HepG2 (cell line): ENCODE measurements around the gene KAZN. TPM values are rescaled to one million over a fixed set of nuclear protein-coding genes. Genes with fewer than 3 reads are reported as not detected.

ENCODE experiments used
- ATF7-NPFF ChIP-seq: sonication (generic); formaldehyde crosslinking; IDR thresholded peaks from 2 replicates; pipeline ENCODE4 v1.8.1; 2023; ENCODE audit warnings: mild to moderate bottlenecking, low read depth, missing genetic modification reagents, moderate library complexity
- CBX2 ChIP-seq, 2 experiments: fragments of 200-600 bp in 1 of 2; sonication (generic); formaldehyde crosslinking in 1 of 2; IDR thresholded peaks; 2 replicates each; pipeline versions ENCODE4 v1.7.0 to v1.8.1; 2018 to 2022; ENCODE audit warnings: low read depth in 2 of 2, low read length in 1 of 2, mild to moderate bottlenecking in 1 of 2, missing genetic modification reagents in 1 of 2
- NRL ChIP-seq: sonication (generic); formaldehyde crosslinking; IDR thresholded peaks from 2 replicates; pipeline ENCODE4 v1.5.0; 2020; ENCODE audit warnings: missing genetic modification reagents, mild to moderate bottlenecking, moderate library complexity, borderline replicate concordance
- POGZ ChIP-seq: sonication (generic); formaldehyde crosslinking; IDR thresholded peaks from 2 replicates; pipeline ENCODE4 v1.4.0; 2020; ENCODE audit warnings: mild to moderate bottlenecking, missing genetic modification reagents
- RAD21 ChIP-seq: fragments of 450-650 bp; formaldehyde crosslinking; IDR thresholded peaks from 2 replicates; pipeline ENCODE4 v1.5.0; 2020; ENCODE audit warnings: mild to moderate bottlenecking
- REXO4 ChIP-seq: sonication (generic); formaldehyde crosslinking; IDR thresholded peaks from 2 replicates; pipeline ENCODE4 v1.8.0; 2022; ENCODE audit warnings: missing genetic modification reagents, mild to moderate bottlenecking, borderline replicate concordance
- RFXANK ChIP-seq: IDR thresholded peaks from 2 replicates; pipeline ENCODE4 v1.6.1; 2016
- SALL1 ChIP-seq: sonication (generic); formaldehyde crosslinking; IDR thresholded peaks from 2 replicates; pipeline ENCODE4 v1.8.0; 2022; ENCODE audit warnings: mild to moderate bottlenecking, missing genetic modification reagents
- SOX13 ChIP-seq, 3 experiments: fragments of 450-650 bp in 1 of 3; sonication (generic) in 1 of 3; formaldehyde crosslinking in 1 of 3; IDR thresholded peaks in 2 of 3; conservative IDR thresholded peaks in 1 of 3; 2 replicates each; pipeline versions ENCODE4 v1.5.0 to v1.6.1; 2016 to 2020; ENCODE audit warnings: antibody characterized with exemption in 1 of 3, mild to moderate bottlenecking in 1 of 3, missing compliant biosample characterization in 1 of 3, missing genetic modification reagents in 1 of 3, moderate library complexity in 1 of 3
- SRY ChIP-seq: sonication (generic); formaldehyde crosslinking; IDR thresholded peaks from 2 replicates; pipeline ENCODE4 v1.8.0; 2022; ENCODE audit warnings: mild to moderate bottlenecking, missing genetic modification reagents
- TCF7 ChIP-seq: sonication (generic); IDR thresholded peaks from 2 replicates; pipeline ENCODE4 v1.6.1; 2016; ENCODE audit warnings: antibody characterized with exemption, low read depth
- THYN1 ChIP-seq: sonication (generic); formaldehyde crosslinking; IDR thresholded peaks from 2 replicates; pipeline ENCODE4 v1.8.1; 2023; ENCODE audit warnings: low read depth, mild to moderate bottlenecking, moderate library complexity, missing genetic modification reagents, borderline replicate concordance
- XRCC5 ChIP-seq: fragments of 200-400 bp; formaldehyde crosslinking; optimal IDR thresholded peaks from 2 replicates; pipeline ENCODE3; 2017; ENCODE audit warnings: mild to moderate bottlenecking, low read length
- ZBTB21 ChIP-seq: sonication (generic); formaldehyde crosslinking; IDR thresholded peaks from 2 replicates; pipeline ENCODE4 v1.4.0; 2020; ENCODE audit warnings: missing genetic modification reagents
- ZC3H4 ChIP-seq: sonication (generic); formaldehyde crosslinking; IDR thresholded peaks from 2 replicates; pipeline ENCODE4 v1.4.0; 2020; ENCODE audit warnings: missing genetic modification reagents, borderline replicate concordance
- ZFP41 ChIP-seq: sonication (generic); formaldehyde crosslinking; IDR thresholded peaks from 2 replicates; pipeline ENCODE4 v1.4.0; 2020; ENCODE audit warnings: mild to moderate bottlenecking, missing genetic modification reagents, borderline replicate concordance
- ZKSCAN5 ChIP-seq: sonication (generic); formaldehyde crosslinking; IDR thresholded peaks from 2 replicates; pipeline ENCODE4 v1.5.1; 2020; ENCODE audit warnings: mild to moderate bottlenecking, missing genetic modification reagents
- ZKSCAN8 ChIP-seq: IDR thresholded peaks from 2 replicates; pipeline ENCODE4 v1.6.1; 2016; ENCODE audit warnings: borderline replicate concordance, missing genetic modification reagents, missing compliant biosample characterization
- ZNF563 ChIP-seq: sonication (generic); formaldehyde crosslinking; IDR thresholded peaks from 2 replicates; pipeline ENCODE4 v1.8.0; 2022; ENCODE audit warnings: mild to moderate bottlenecking, moderate library complexity, missing genetic modification reagents
- ZNF580 ChIP-seq: IDR thresholded peaks from 2 replicates; pipeline ENCODE4 v1.6.1; 2016; ENCODE audit warnings: low read depth, borderline replicate concordance
- ZNF761 ChIP-seq: sonication (generic); formaldehyde crosslinking; conservative IDR thresholded peaks from 2 replicates; pipeline ENCODE4 v1.4.0; 2020; ENCODE audit warnings: mild to moderate bottlenecking, missing genetic modification reagents
- ZSCAN12 ChIP-seq: sonication (generic); formaldehyde crosslinking; IDR thresholded peaks from 2 replicates; pipeline ENCODE4 v1.9.0; 2021; ENCODE audit warnings: mild to moderate bottlenecking, missing genetic modification reagents
- polyA plus RNA-seq, 8 experiments: library from polyadenylated mRNA; depleted of rRNA in 3 of 8; stranded (reverse) in 7 of 8; unstranded in 1 of 8; fragments of >200 nt; fragmentation: Illumina TruSeq in 4 of 8; extraction: Trizol in 4 of 8; gene quantifications; 2 replicates each; pipeline versions ENCODE4 v1.2.1 to v1.2.3, GENCODE V29; 2011 to 2016; ENCODE audit warnings: low read depth in 4 of 8, missing spikeins in 1 of 8, mixed read lengths in 1 of 8; ENCODE audit not compliant: insufficient read depth in 1 of 8
- total RNA-seq, 5 experiments: library from RNA; depleted of rRNA; stranded (reverse); fragments of >200 nt; fragmentation: Illumina TruSeq; extraction: Trizol; gene quantifications; 2 replicates each; pipeline ENCODE4 v1.2.3, GENCODE V29; 2016; ENCODE audit warnings: low read depth in 1 of 5
- TF ChIP-seq, protein P1 (sequence below): IDR thresholded peaks from 2 replicates; pipeline ENCODE4 v1.6.1; 2016; ENCODE audit warnings: mild to moderate bottlenecking, missing biosample characterization, missing genetic modification reagents
- TF ChIP-seq, protein P2 (sequence below): sonication (generic); formaldehyde crosslinking; IDR thresholded peaks from 2 replicates; pipeline ENCODE4 v1.4.0; 2020; ENCODE audit warnings: missing genetic modification reagents

KAZN gene
- total and polyA plus RNA-seq, 2 of the 13 experiments (the other 11 are each of a cell fraction or from before 2014, with no cell fraction given): 10.4 to 13.5 TPM

DNA sequence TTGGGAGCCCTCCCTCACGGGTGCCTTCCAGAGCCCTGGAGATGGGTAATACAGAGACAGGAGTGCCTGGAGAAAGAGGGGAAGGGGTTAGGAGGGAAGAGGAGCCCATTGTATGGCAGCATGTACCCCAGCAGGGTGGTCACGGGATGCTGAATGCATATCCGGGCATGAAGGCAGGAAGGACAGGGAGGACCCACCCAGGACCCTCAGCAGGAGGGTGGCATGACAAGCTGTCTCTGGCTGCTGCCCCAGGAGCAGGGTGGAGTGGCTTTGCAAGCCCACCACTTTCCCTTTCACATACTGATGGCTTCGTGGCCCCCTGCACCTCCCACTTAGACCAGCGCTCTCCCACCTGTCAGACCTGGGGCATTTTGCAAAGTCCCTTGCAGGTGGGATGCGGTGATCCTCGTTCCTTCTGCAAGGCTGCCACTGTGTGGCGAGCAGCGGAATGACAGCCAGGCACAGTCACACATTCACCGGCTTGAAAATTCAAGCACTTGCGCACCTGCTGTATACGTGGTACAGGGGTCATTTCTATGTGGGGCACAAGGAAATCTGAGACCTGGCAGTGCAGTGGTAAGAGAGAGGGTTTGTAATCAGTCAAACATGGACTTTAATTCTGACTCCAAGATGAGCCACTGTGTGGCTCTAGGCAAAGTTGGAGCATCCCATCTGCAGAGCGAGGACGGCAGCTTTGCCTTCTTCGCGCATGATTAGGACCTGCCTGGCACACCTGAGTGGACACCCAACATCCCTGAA lies 501.8 kb downstream of the KAZN start (continued):
- no peak for TF ChIP-seq ZNF563 (CRISPR knock-in tag)
- no peak for TF ChIP-seq ZC3H4
- TF ChIP-seq ZBTB21 (CRISPR knock-in tag): no peak
- 0 out of 2 replicates have a peak, but pooled peaks have one; percentile 27 for TF ChIP-seq NRL (CRISPR knock-in tag)
- no peak for TF ChIP-seq ZFP41 (CRISPR knock-in tag)
- TF ChIP-seq TCF7: no peak
- no peak for TF ChIP-seq CBX2 (IDR thresholded peaks at IDR 0.05; ENCODE audit: low read depth, low read length)
- no peak for TF ChIP-seq CBX2 (CRISPR knock-in tag; IDR thresholded peaks at IDR 0.05; ENCODE audit: low read depth)
- no peak for TF ChIP-seq RFXANK (CRISPR knock-in tag)
- TF ChIP-seq ATF7-NPFF (CRISPR knock-in tag): no peak
- TF ChIP-seq, protein P1, sequence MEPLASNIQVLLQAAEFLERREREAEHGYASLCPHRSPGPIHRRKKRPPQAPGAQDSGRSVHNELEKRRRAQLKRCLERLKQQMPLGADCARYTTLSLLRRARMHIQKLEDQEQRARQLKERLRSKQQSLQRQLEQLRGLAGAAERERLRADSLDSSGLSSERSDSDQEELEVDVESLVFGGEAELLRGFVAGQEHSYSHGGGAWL (CRISPR knock-in tag): no peak
- no peak for TF ChIP-seq THYN1 (CRISPR knock-in tag)
- no peak for TF ChIP-seq POGZ
- TF ChIP-seq, protein P2, sequence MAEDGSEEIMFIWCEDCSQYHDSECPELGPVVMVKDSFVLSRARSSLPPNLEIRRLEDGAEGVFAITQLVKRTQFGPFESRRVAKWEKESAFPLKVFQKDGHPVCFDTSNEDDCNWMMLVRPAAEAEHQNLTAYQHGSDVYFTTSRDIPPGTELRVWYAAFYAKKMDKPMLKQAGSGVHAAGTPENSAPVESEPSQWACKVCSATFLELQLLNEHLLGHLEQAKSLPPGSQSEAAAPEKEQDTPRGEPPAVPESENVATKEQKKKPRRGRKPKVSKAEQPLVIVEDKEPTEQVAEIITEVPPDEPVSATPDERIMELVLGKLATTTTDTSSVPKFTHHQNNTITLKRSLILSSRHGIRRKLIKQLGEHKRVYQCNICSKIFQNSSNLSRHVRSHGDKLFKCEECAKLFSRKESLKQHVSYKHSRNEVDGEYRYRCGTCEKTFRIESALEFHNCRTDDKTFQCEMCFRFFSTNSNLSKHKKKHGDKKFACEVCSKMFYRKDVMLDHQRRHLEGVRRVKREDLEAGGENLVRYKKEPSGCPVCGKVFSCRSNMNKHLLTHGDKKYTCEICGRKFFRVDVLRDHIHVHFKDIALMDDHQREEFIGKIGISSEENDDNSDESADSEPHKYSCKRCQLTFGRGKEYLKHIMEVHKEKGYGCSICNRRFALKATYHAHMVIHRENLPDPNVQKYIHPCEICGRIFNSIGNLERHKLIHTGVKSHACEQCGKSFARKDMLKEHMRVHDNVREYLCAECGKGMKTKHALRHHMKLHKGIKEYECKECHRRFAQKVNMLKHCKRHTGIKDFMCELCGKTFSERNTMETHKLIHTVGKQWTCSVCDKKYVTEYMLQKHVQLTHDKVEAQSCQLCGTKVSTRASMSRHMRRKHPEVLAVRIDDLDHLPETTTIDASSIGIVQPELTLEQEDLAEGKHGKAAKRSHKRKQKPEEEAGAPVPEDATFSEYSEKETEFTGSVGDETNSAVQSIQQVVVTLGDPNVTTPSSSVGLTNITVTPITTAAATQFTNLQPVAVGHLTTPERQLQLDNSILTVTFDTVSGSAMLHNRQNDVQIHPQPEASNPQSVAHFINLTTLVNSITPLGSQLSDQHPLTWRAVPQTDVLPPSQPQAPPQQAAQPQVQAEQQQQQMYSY (CRISPR knock-in tag): no peak
- no peak for TF ChIP-seq ZNF761 (CRISPR knock-in tag)
- no peak for TF ChIP-seq SRY (CRISPR knock-in tag)
- peak; percentile 85 for TF ChIP-seq RAD21 (CRISPR knock-in tag)
- TF ChIP-seq SALL1 (CRISPR knock-in tag): peak; percentile 16; the same call in 1 of the 2 replicates
- no peak for TF ChIP-seq ZNF580
- TF ChIP-seq ZSCAN12 (CRISPR knock-in tag): no peak
- no peak for TF ChIP-seq ZKSCAN5
- no peak for TF ChIP-seq SOX13 (IDR thresholded peaks at IDR 0.05)
- TF ChIP-seq SOX13 (CRISPR knock-in tag; conservative IDR thresholded peaks at IDR 0.05 in 1 of 2, IDR thresholded peaks at IDR 0.05 in 1 of 2): peak in 1 of 2 experiments; percentile 10; a peak in 1 of 4 replicates
- no peak for TF ChIP-seq REXO4 (CRISPR knock-in tag)
- peak; percentile 65; the same call in 1 of the 2 replicates for TF ChIP-seq ZKSCAN8
- TF ChIP-seq XRCC5: peak; percentile 59
